SU-DHL-6 (cell line): ENCODE measurements around the gene DGKB.

Experiments
- H2AFZ ChIP-seq: fragments of 200-600 bp; sonication (generic); 2 replicates; pipeline ENCODE4 v1.6.1; 2014; ENCODE audit warnings: low read depth, mild to moderate bottlenecking, moderate library complexity, mixed read lengths, antibody characterized with exemption, low read length; ENCODE audit not compliant: severe bottlenecking
- H3F3A ChIP-seq: fragments of 200-600 bp; shearing (Covaris generic); 2 replicates; pipeline ENCODE4 v1.6.0; 2016; ENCODE audit warnings: antibody characterized with exemption, mild to moderate bottlenecking; ENCODE audit not compliant: insufficient read depth
- H3K27ac ChIP-seq: fragments of 200-600 bp; sonication (generic); 2 replicates; pipeline ENCODE4 v1.5.1; 2016; ENCODE audit warnings: low read depth, mild to moderate bottlenecking, low read length, moderate library complexity, mixed read lengths
- H3K27me3 ChIP-seq: fragments of 200-600 bp; sonication (generic), shearing (Covaris generic); 2 replicates; pipeline ENCODE4 v1.6.0; 2014; ENCODE audit warnings: mild to moderate bottlenecking, low read length
- H3K36me3 ChIP-seq: fragments of 200-600 bp; sonication (generic); 2 replicates; pipeline ENCODE4 v1.6.1; 2014; ENCODE audit warnings: mild to moderate bottlenecking, low read length, mixed read lengths
- H3K4me2 ChIP-seq: fragments of 300-600, 200-600 bp; shearing (Covaris generic), sonication (generic); 2 replicates; pipeline ENCODE4 v1.6.0; 2014; ENCODE audit warnings: low read length, low read depth, mild to moderate bottlenecking; ENCODE audit not compliant: poor library complexity, severe bottlenecking
- H3K4me3 ChIP-seq: fragments of 200-600 bp; sonication (generic); 2 replicates; pipeline ENCODE4 v1.5.1; 2014; ENCODE audit warnings: antibody characterized with exemption, low read length, mild to moderate bottlenecking, mixed read lengths; ENCODE audit not compliant: insufficient read depth, poor library complexity, severe bottlenecking
- H3K79me2 ChIP-seq: fragments of 200-600 bp; sonication (generic); 2 replicates; pipeline ENCODE4 v1.6.1; 2014; ENCODE audit warnings: mild to moderate bottlenecking, low read length, moderate library complexity; ENCODE audit not compliant: insufficient read depth
- H3K9ac ChIP-seq: fragments of 200-600 bp; sonication (generic); 2 replicates; pipeline ENCODE4 v1.7.0; 2014; ENCODE audit warnings: mild to moderate bottlenecking, low read length
- H3K9me2 ChIP-seq: fragments of 200-600 bp; sonication (generic); replicated peaks from 2 replicates; pipeline ENCODE4 v1.6.1; 2014; ENCODE audit warnings: low read length; ENCODE audit not compliant: insufficient read depth
- H3K9me3 ChIP-seq: fragments of 200-600 bp; sonication (generic); 2 replicates; pipeline ENCODE4 v1.6.1; 2014; ENCODE audit warnings: low read length, mixed read lengths; ENCODE audit not compliant: insufficient read depth
- H4K20me1 ChIP-seq: fragments of 200-600 bp; sonication (generic); 2 replicates; pipeline ENCODE4 v1.6.1; 2014; ENCODE audit warnings: low read depth, mild to moderate bottlenecking, antibody characterized with exemption, low read length, moderate library complexity, mixed read lengths
- CTCF ChIP-seq: fragments of 200-600 bp; sonication (generic); IDR thresholded peaks from one replicate; pipeline ENCODE4 v1.5.1; 2017; ENCODE audit warnings: antibody characterized with exemption, mild to moderate bottlenecking, low read length, moderate library complexity; ENCODE audit not compliant: insufficient read depth, poor library complexity, severe bottlenecking
- EZH2phosphoT487 ChIP-seq: fragments of 200-600 bp; sonication (generic), shearing (Covaris generic); conservative IDR thresholded peaks from 2 replicates; pipeline ENCODE4 v1.6.1; 2018; ENCODE audit warnings: mild to moderate bottlenecking, antibody characterized with exemption, low read length, moderate library complexity, mixed read lengths

DGKB gene

DNA sequence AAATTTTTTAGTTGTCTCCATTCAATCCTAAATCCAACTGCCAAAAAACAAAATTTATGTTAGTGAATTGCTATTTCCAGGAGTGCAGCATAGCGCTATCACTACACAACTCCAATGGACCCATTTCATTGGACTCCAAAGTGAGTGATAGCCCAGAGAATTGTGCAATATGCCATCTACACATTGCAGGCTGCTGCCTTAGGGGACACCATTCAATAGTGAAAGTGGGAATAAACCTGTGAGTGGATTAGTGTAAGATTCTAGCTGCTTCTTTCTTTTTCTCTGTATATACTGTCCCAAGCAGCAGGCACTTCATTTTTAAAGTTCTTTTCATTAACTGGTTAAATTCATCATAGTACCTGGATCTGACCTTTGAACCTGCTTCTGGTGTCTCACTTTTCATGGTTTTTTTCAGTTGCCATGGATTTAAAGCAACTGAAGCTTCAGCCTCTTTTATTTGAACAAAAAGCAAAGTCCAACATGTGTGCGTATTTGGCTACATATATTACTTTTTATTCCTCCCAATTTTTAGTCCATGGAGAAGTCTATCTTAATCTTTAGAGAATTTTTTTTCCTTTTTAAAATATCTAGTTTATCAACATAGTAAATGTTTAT is 97.3 kb downstream of the DGKB start:
- H2AFZ ChIP-seq = no peak overlapping the region

DNA sequence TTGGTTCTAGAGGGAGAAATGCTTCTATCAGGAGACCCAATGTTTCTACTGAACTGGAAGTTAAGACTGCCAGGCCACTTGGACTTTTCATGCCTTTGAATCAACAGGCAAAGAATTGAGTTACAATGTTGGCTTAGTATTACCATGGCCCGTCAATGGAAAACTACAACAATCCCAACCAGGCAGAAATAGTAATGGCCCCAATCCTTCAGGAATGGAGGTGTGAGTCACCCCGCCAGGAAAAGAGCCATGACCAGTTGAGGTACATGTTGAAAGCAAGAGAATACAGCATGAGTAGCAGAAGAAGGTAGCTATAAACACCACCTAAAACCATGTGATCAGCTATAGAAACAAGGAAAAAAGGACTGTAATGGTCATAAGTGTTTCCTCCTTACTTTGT is 101.9 kb downstream of the DGKB start:
- Histone ChIP-seq H3K79me2 (no peaks in the 10 kb centered on the region), H3K27ac (no peak overlapping the region), H3K4me2 (no peak overlapping the region), H3K36me3 (no peaks in the 10 kb centered on the region), H3K27me3 (no peaks in the 10 kb centered on the region), H3F3A (no peaks in the 10 kb centered on the region), H4K20me1 (no peaks in the 10 kb centered on the region), H3K9me2 (no peaks in the 10 kb centered on the region), H3K9ac (no peak overlapping the region), H3K9me3 (no peaks in the 10 kb centered on the region), H3K4me3 (no peak overlapping the region), H2AFZ (no peak overlapping the region)
- TF ChIP-seq EZH2phosphoT487 (no peak), CTCF (no peak)

More for the DNA sequence above, 97.3 kb downstream of the DGKB start:
- Histone ChIP-seq H3F3A (no peaks in the 10 kb centered on the region), H4K20me1 (no peaks in the 10 kb centered on the region), H3K27me3 (no peaks in the 10 kb centered on the region), H3K79me2 (no peaks in the 10 kb centered on the region), H3K36me3 (no peaks in the 10 kb centered on the region), H3K9me2 (no peaks in the 10 kb centered on the region), H3K9ac (no peak overlapping the region), H3K4me2 (no peak overlapping the region), H3K4me3 (no peak overlapping the region), H3K9me3 (no peaks in the 10 kb centered on the region), H3K27ac (no peak overlapping the region)
- TF ChIP-seq EZH2phosphoT487 (no peak), CTCF (no peak)

DNA sequence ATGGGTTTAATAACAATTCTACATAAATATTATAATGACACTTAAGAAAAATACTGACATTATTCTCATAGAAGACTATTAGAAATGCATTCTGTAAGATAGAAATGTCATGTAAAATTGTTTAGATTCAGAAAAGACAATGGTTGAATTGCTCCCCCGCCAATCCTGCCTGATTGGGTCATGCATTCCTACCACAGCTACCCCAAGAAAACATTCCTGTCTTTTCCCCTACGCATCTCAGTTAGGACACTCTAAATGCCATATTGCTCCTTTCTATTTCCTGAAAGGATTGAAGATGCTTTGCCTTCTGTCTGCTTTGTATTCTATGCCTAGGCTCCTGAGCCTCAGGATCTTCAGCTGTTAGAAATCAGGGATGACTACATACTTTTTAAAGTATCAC is 109.4 kb downstream of the DGKB start:
- Histone ChIP-seq H2AFZ (no peak overlapping the region), H3K9ac (no peak overlapping the region), H3K79me2 (no peaks in the 10 kb centered on the region), H3K9me2 (no peaks in the 10 kb centered on the region), H3K4me3 (no peak overlapping the region), H3K27me3 (no peaks in the 10 kb centered on the region), H4K20me1 (no peaks in the 10 kb centered on the region), H3K4me2 (no peak overlapping the region), H3F3A (no peaks in the 10 kb centered on the region), H3K36me3 (no peaks in the 10 kb centered on the region), H3K27ac (no peak overlapping the region), H3K9me3 (no peaks in the 10 kb centered on the region)
- TF ChIP-seq CTCF (no peak), EZH2phosphoT487 (no peak)
